CMK (cell line): ENCODE data around the gene DLGAP1.

ENCODE experiments used
- DNase-seq: peaks from one replicate; pipeline ENCODE4 v3.0.0-alpha.2; 2010; ENCODE audit warnings: low read depth

Gene DLGAP1

DNA sequence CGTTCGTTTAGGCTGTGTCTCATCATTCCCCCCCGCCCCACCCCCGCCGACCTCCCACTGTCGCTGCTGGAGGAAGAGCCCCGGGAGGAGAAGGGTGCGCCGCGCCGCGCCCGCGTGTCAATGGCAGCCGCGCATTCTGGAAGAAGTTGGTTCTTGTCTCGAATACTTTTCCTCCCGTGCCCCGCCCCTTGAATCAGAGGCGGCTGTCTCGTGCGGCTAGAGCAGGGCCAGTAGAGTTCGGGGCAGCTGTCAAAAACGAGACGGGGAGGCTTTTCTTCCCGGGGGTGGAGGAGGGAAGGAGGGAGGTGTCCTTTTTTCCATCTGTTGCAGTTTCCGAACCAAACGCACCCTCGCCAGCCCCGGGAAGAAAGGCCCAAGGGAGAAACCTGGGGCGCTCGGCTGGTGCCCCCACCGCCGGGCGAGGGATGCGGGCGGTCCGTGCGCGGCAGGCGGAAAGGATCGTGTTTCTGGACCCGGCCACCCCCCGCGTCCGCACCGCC, 1005.5 kb downstream of the DLGAP1 start:
- no peak for DNase-seq

DNA sequence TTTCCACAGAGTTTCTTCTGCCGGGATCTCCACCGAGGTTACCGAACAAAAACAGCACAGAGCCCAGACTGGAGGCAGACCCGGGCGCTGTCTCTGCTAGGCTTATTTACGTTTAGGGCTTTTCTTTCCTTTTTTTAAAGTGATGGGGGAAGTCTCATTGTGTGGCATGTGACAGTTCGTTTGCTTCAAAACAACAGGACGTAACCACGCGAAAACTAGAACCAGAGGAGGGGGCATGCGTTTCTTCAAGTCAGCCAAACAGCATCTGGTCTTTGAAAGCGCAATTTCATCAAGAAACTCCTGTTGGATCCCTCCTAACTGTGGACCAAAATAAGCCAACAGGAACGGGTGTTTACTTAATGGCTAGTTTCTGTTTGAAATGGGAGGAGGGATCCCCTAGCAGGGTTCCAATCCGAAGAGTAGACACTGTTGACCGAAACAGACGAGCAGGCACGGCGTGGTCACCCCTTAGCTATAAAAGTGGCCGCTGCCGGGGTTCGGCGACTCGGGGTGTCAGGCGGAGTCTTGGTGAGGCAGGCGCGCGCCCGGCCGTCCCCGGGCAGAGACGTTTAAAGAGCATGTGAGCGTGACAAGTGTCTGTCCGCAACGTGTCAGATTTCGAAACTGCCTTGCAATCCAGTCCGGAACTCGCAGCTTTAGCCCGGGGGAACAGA, 1006.1 kb downstream of the DLGAP1 start:
- DNase-seq = no peak

DNA sequence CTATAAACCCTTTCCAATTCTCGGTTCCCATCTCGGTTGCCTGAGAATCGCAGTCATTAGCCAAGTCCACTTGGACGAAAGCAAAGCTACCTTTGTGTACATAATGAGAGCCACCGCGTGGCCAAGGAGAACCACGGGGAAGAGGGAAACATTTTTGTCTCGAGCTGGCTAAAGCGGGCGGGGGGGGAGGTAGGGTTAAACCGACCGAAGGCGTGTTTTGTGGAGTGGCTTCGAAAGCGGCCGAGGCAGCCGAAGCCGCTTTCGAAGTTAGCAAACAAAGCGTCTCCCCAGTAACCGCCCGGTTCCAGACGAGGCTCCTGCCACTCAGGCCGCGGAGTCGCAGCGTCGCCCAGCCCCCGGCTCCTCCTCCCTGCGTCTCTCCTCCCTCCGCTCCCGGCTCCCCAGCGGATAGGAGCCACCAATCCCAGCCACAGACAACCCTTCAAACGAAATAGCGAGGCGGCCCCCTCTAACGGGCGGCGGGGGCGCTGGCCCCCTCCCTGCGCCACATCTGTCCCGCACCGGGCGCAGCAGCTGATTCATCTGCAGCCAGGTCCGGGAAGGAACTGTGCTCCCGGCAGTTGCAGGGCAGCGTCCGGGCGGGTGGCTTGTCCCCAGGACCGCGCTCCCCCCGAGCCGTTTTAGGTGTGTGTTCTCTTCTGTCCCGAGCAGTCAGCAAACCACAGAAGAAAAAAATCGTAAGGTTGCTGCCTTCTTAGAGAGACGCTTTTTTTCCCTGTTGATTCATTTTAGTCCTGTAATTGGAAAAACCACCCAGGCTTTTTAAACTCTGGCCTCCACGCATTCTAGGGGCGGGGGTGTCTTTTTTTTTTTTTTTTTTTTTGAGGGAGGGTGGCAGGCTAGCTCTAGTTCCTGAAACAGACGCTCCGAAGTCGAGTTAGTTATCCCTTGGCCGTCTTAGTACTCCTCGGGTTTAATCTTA, 1006.9 kb downstream of the DLGAP1 start:
- peak; percentile 27 for DNase-seq

DNA sequence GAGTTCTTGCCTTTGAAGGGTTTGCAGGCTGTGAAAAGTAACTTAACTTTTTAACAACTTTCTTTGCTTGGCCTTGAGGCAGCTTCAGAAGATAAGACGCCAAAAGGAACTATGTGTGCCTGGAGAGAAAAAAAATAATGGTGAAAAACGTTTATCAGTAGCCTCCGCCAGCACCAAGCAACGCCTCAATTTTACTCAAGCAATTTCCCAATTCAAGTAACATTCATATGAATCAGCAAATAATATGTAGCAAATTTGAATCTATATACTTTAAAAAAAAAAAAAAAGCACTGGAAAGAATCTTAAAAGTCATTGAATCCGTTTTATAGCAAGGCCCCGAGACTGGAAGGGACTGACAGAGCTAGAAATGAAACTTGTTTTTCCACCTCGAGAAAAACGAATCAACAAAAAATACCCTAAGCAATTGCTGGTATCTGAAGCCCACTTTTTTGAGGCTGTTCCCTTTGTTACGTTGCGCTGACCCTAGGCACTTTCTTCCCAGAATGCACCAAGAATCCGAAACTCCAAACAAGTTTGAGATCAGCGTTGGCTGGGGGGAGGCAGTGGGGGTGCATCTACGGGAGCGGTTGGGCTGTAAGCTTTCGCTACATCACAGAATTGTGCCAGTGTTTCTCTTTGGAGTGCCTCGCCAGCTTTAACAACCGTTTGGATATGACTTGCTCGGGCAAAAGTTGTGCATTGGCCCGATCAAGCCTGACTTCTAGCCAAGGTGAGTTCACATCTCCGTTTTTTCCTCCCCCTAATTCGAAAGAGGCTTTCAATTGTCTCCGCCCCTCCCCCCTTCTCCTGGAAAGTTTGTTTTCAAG, 1007.8 kb downstream of the DLGAP1 start:
- DNase-seq = no peak
